ACC112 (cell line): Measurements from ENCODE around the gene RPL11.

ENCODE experiments used
- H2AFZ ChIP-seq: fragments of 200-600 bp; sonication (generic); one replicate; pipeline ENCODE4 v1.6.0; 2017; ENCODE audit warnings: antibody characterized with exemption, low read length; ENCODE audit not compliant: unreplicated experiment
- H3K27ac ChIP-seq: fragments of 200-600 bp; sonication (generic); 2 replicates; pipeline ENCODE4 v1.5.1; 2014; ENCODE audit warnings: low read depth, mild to moderate bottlenecking, antibody characterized with exemption, low read length, moderate library complexity
- H3K27me3 ChIP-seq: fragments of 200-600 bp; sonication (generic); 2 replicates; pipeline ENCODE4 v1.6.1; 2014; ENCODE audit warnings: mild to moderate bottlenecking, antibody characterized with exemption, low read length, moderate library complexity, mixed read lengths; ENCODE audit not compliant: insufficient read depth
- H3K36me3 ChIP-seq: fragments of 200-600 bp; sonication (generic); 2 replicates; pipeline ENCODE4 v1.6.1; 2016; ENCODE audit warnings: mild to moderate bottlenecking, antibody characterized with exemption, low read length, moderate library complexity, mixed read lengths; ENCODE audit not compliant: insufficient read depth
- H3K4me1 ChIP-seq: fragments of 200-600 bp; sonication (generic); one replicate; pipeline ENCODE4 v1.6.1; 2016; ENCODE audit warnings: low read length, mixed read lengths; ENCODE audit not compliant: insufficient read depth, unreplicated experiment, control insufficient read depth
- H3K4me3 ChIP-seq: fragments of 200-600 bp; sonication (generic); 2 replicates; pipeline ENCODE4 v1.5.1; 2014; ENCODE audit warnings: mild to moderate bottlenecking, low read depth, low read length
- H3K79me2 ChIP-seq: fragments of 200-600 bp; sonication (generic); one replicate; pipeline ENCODE4 v1.6.0; 2016; ENCODE audit warnings: low read length; ENCODE audit not compliant: control insufficient read depth, unreplicated experiment, insufficient read depth

The RPL11 gene

GRCh38 chr1:23657659-23658275 is 33.8 kb upstream of the RPL11 start:
- Histone ChIP-seq H3K4me1 (no peaks in the 10 kb centered on the region), H2AFZ (no peak overlapping the region), H3K27ac (no peak overlapping the region), H3K36me3 (no peaks in the 10 kb centered on the region), H3K27me3 (peaks cover 10% of the 10 kb centered on the region; the same call in 1 of the 2 replicates), H3K79me2 (no peaks in the 10 kb centered on the region), H3K4me3 (no peak overlapping the region)

GRCh38 chr1:23660671-23661070 is 30.9 kb upstream of the RPL11 start:
- H2AFZ ChIP-seq = no peak overlapping the region
- 0 out of 2 replicates have a peak, but pooled peaks cover 4% of the 10 kb centered on the region for H3K27me3 ChIP-seq
- no peak overlapping the region for H3K4me3 ChIP-seq
- H3K79me2 ChIP-seq = no peaks in the 10 kb centered on the region
- no peaks in the 10 kb centered on the region for H3K4me1 ChIP-seq
- no peaks in the 10 kb centered on the region for H3K36me3 ChIP-seq
- no peak overlapping the region for H3K27ac ChIP-seq

- Histone ChIP-seq H3K36me3 (no peaks in the 10 kb centered on the region), H3K27ac (no peak overlapping the region), H2AFZ (no peak overlapping the region), H3K4me3 (no peak overlapping the region), H3K4me1 (no peaks in the 10 kb centered on the region), H3K27me3 (0 out of 2 replicates have a peak, but pooled peaks cover 4% of the 10 kb centered on the region), H3K79me2 (no peaks in the 10 kb centered on the region)
Measured at GRCh38 chr1:23661887-23662286, 29.7 kb upstream of the RPL11 start.

- Histone ChIP-seq H2AFZ (no peak overlapping the region), H3K4me3 (no peak overlapping the region), H3K4me1 (no peaks in the 10 kb centered on the region), H3K27me3 (0 out of 2 replicates have a peak, but pooled peaks cover 4% of the 10 kb centered on the region), H3K36me3 (no peaks in the 10 kb centered on the region), H3K79me2 (no peaks in the 10 kb centered on the region), H3K27ac (no peak overlapping the region)
Measured at GRCh38 chr1:23664837-23665795, 26.5 kb upstream of the RPL11 start.

- Histone ChIP-seq H3K27ac (no peak overlapping the region), H3K4me1 (no peaks in the 10 kb centered on the region), H3K4me3 (no peak overlapping the region), H3K79me2 (no peaks in the 10 kb centered on the region), H3K36me3 (no peaks in the 10 kb centered on the region), H3K27me3 (peaks cover 18% of the 10 kb centered on the region), H2AFZ (no peak overlapping the region)
Measured at GRCh38 chr1:23667411-23667810, 24.2 kb upstream of the RPL11 start.

- no peaks in the 10 kb centered on the region for H3K36me3 ChIP-seq
- peaks cover 19% of the 10 kb centered on the region for H3K27me3 ChIP-seq
- H3K79me2 ChIP-seq = no peaks in the 10 kb centered on the region
- H3K27ac ChIP-seq = no peak overlapping the region
- H2AFZ ChIP-seq = no peak overlapping the region
- no peaks in the 10 kb centered on the region for H3K4me1 ChIP-seq
- H3K4me3 ChIP-seq = no peak overlapping the region
Measured at GRCh38 chr1:23670709-23671108, 20.9 kb upstream of the RPL11 start.

GRCh38 chr1:23673086-23673813 is 18.4 kb upstream of the RPL11 start:
- H3K36me3 ChIP-seq = no peaks in the 10 kb centered on the region
- no peak overlapping the region for H2AFZ ChIP-seq
- H3K79me2 ChIP-seq = no peaks in the 10 kb centered on the region
- H3K4me3 ChIP-seq = no peak overlapping the region
- H3K27ac ChIP-seq = no peak overlapping the region
- peaks cover 31% of the 10 kb centered on the region for H3K27me3 ChIP-seq
- no peaks in the 10 kb centered on the region for H3K4me1 ChIP-seq

- no peak overlapping the region for H2AFZ ChIP-seq
- H3K4me3 ChIP-seq = no peak overlapping the region
- no peaks in the 10 kb centered on the region for H3K4me1 ChIP-seq
- H3K27ac ChIP-seq = no peak overlapping the region
- H3K36me3 ChIP-seq = no peaks in the 10 kb centered on the region
- H3K79me2 ChIP-seq = no peaks in the 10 kb centered on the region
- H3K27me3 ChIP-seq = peaks cover 57% of the 10 kb centered on the region
Measured at GRCh38 chr1:23679815-23680214, 11.8 kb upstream of the RPL11 start.

- H3K36me3 ChIP-seq = no peaks in the 10 kb centered on the region
- H2AFZ ChIP-seq = no peak overlapping the region
- H3K79me2 ChIP-seq = no peaks in the 10 kb centered on the region
- no peak overlapping the region for H3K27ac ChIP-seq
- H3K4me1 ChIP-seq = no peaks in the 10 kb centered on the region
- H3K4me3 ChIP-seq = no peak overlapping the region
- H3K27me3 ChIP-seq = peaks cover 46% of the 10 kb centered on the region
Measured at GRCh38 chr1:23682946-23683345, 8.7 kb upstream of the RPL11 start.

- H2AFZ ChIP-seq = no peak overlapping the region
- peaks cover 37% of the 10 kb centered on the region for H3K27me3 ChIP-seq
- no peaks in the 10 kb centered on the region for H3K79me2 ChIP-seq
- no peak overlapping the region for H3K4me3 ChIP-seq
- H3K4me1 ChIP-seq = no peaks in the 10 kb centered on the region
- H3K27ac ChIP-seq = no peak overlapping the region
- no peaks in the 10 kb centered on the region for H3K36me3 ChIP-seq
Measured at GRCh38 chr1:23684415-23684814, 7.2 kb upstream of the RPL11 start.
